Activated T-cell treated with anti-CD3 and anti-CD28 coated beads, Interleukin-2, amount 50 U/mL, for 4 hours (primary cell): Measurements from ENCODE around the gene PLAU. TPM values are rescaled to one million over a fixed set of nuclear protein-coding genes. Genes with fewer than 3 reads are reported as not detected.

Source experiments
- ATAC-seq, 2 donors: fragments of 200-7000 bp; cut with Tn5 transposase; one replicate each; pipeline ENCODE4 v1.10.0; 2021
- DNase-seq: peaks from one replicate; pipeline ENCODE4 v3.0.0-alpha.2; 2020
- H3K27me3 Mint-ChIP-seq: one replicate; pipeline ENCODE4 v1.8.0; 2021; ENCODE audit warnings: low read depth, mixed read lengths
- H3K36me3 Mint-ChIP-seq: one replicate; pipeline ENCODE4 v1.8.0; 2022; ENCODE audit warnings: mixed read lengths; ENCODE audit not compliant: insufficient read depth
- H3K4me1 Mint-ChIP-seq: one replicate; pipeline ENCODE4 v1.8.0; 2021; ENCODE audit warnings: low read depth, mixed read lengths
- H3K4me3 Mint-ChIP-seq: one replicate; pipeline ENCODE4 v1.8.0; 2021; ENCODE audit warnings: mild to moderate bottlenecking, moderate library complexity, mixed read lengths
- H3K9me3 Mint-ChIP-seq: one replicate; pipeline ENCODE4 v1.8.0; 2021; ENCODE audit warnings: mixed read lengths
- total RNA-seq, 3 donors: library from RNA; stranded (reverse); gene quantifications; one replicate each; pipeline ENCODE4 v1.2.1, GENCODE V29; 2021

PLAU gene
- total RNA-seq, 3 donors from 2014 or later: 0.82 to 1.1 (median 0.84) TPM

GRCh38 chr10:73932620-73933112, 21.7 kb downstream of the PLAU start:
- Mint-ChIP-seq H3K9me3 (no peaks in the 10 kb centered on the region), H3K4me3 (no peak overlapping the region), H3K4me1 (peaks cover 15% of the 10 kb centered on the region), H3K36me3 (no peaks in the 10 kb centered on the region), H3K27me3 (peaks cover 3% of the 10 kb centered on the region)
- no peak for DNase-seq
- ATAC-seq: peak; percentile 13 to 22

GRCh38 chr10:73934074-73934473, 23.1 kb downstream of the PLAU start:
- Mint-ChIP-seq H3K27me3 (peaks cover 1% of the 10 kb centered on the region), H3K9me3 (no peaks in the 10 kb centered on the region), H3K36me3 (no peaks in the 10 kb centered on the region), H3K4me1 (peaks cover 15% of the 10 kb centered on the region), H3K4me3 (no peak overlapping the region)
- DNase-seq (no peak), ATAC-seq (no peak)

GRCh38 chr10:73935895-73936294, 25.0 kb downstream of the PLAU start:
- Mint-ChIP-seq H3K4me3 (no peak overlapping the region), H3K36me3 (no peaks in the 10 kb centered on the region), H3K4me1 (peaks cover 18% of the 10 kb centered on the region), H3K27me3 (no peaks in the 10 kb centered on the region), H3K9me3 (no peaks in the 10 kb centered on the region)
- DNase-seq: no peak
- no peak for ATAC-seq

GRCh38 chr10:73937333-73938043, 26.6 kb downstream of the PLAU start:
- Mint-ChIP-seq H3K36me3 (no peaks in the 10 kb centered on the region), H3K9me3 (no peaks in the 10 kb centered on the region), H3K27me3 (no peaks in the 10 kb centered on the region), H3K4me1 (peaks cover 13% of the 10 kb centered on the region), H3K4me3 (no peak overlapping the region)
- no peak for DNase-seq
- no peak for ATAC-seq

- Mint-ChIP-seq H3K4me1 (peaks cover 8% of the 10 kb centered on the region), H3K27me3 (no peaks in the 10 kb centered on the region), H3K36me3 (no peaks in the 10 kb centered on the region), H3K9me3 (no peaks in the 10 kb centered on the region), H3K4me3 (peak overlapping the region; percentile 57)
- DNase-seq: peak; percentile 85
- peak; percentile 98 to 99 for ATAC-seq
Measured at GRCh38 chr10:73940634-73941221, 29.8 kb downstream of the PLAU start.

GRCh38 chr10:73941300-73941699, 30.4 kb downstream of the PLAU start:
- Mint-ChIP-seq H3K36me3 (no peaks in the 10 kb centered on the region), H3K4me1 (peaks cover 8% of the 10 kb centered on the region), H3K4me3 (peak overlapping the region; percentile 57), H3K9me3 (no peaks in the 10 kb centered on the region), H3K27me3 (no peaks in the 10 kb centered on the region)
- DNase-seq: no peak
- no peak for ATAC-seq

- Mint-ChIP-seq H3K27me3 (no peaks in the 10 kb centered on the region), H3K9me3 (no peaks in the 10 kb centered on the region), H3K36me3 (no peaks in the 10 kb centered on the region), H3K4me3 (no peak overlapping the region), H3K4me1 (peaks cover 8% of the 10 kb centered on the region)
- DNase-seq: no peak
- no peak for ATAC-seq
Measured at GRCh38 chr10:73944356-73945100, 33.6 kb downstream of the PLAU start.

- Mint-ChIP-seq H3K36me3 (no peaks in the 10 kb centered on the region), H3K9me3 (no peaks in the 10 kb centered on the region), H3K27me3 (no peaks in the 10 kb centered on the region), H3K4me3 (no peak overlapping the region), H3K4me1 (no peaks in the 10 kb centered on the region)
- no peak for DNase-seq
- no peak for ATAC-seq
Measured at GRCh38 chr10:73946253-73947145, 35.6 kb downstream of the PLAU start.

- H3K27me3 Mint-ChIP-seq: no peaks in the 10 kb centered on the region
- no peaks in the 10 kb centered on the region for H3K36me3 Mint-ChIP-seq
- DNase-seq (no peak), ATAC-seq (no peak)
- no peaks in the 10 kb centered on the region for H3K9me3 Mint-ChIP-seq
- no peak overlapping the region for H3K4me3 Mint-ChIP-seq
- H3K4me1 Mint-ChIP-seq: peaks cover 9% of the 10 kb centered on the region
Measured at GRCh38 chr10:73948947-73949633, 38.2 kb downstream of the PLAU start.

GRCh38 chr10:73950155-73950948, 39.4 kb downstream of the PLAU start:
- Mint-ChIP-seq H3K4me3 (no peak overlapping the region), H3K9me3 (no peaks in the 10 kb centered on the region), H3K36me3 (no peaks in the 10 kb centered on the region), H3K27me3 (no peaks in the 10 kb centered on the region), H3K4me1 (peaks cover 13% of the 10 kb centered on the region)
- no peak for ATAC-seq
- no peak for DNase-seq

- Mint-ChIP-seq H3K36me3 (no peaks in the 10 kb centered on the region), H3K4me1 (peaks cover 39% of the 10 kb centered on the region), H3K4me3 (no peak overlapping the region), H3K27me3 (no peaks in the 10 kb centered on the region), H3K9me3 (no peaks in the 10 kb centered on the region)
- ATAC-seq: no peak
- DNase-seq: no peak
Measured at GRCh38 chr10:73953665-73954064, 42.7 kb downstream of the PLAU start.

- Mint-ChIP-seq H3K9me3 (no peaks in the 10 kb centered on the region), H3K4me3 (no peak overlapping the region), H3K4me1 (peaks cover 49% of the 10 kb centered on the region), H3K36me3 (no peaks in the 10 kb centered on the region), H3K27me3 (no peaks in the 10 kb centered on the region)
- ATAC-seq: no peak
- no peak for DNase-seq
Measured at GRCh38 chr10:73954737-73955136, 43.8 kb downstream of the PLAU start.

- ATAC-seq (no peak), DNase-seq (no peak)
- H3K9me3 Mint-ChIP-seq: no peaks in the 10 kb centered on the region
- H3K4me3 Mint-ChIP-seq: no peak overlapping the region
- H3K27me3 Mint-ChIP-seq: no peaks in the 10 kb centered on the region
- H3K36me3 Mint-ChIP-seq: no peaks in the 10 kb centered on the region
- H3K4me1 Mint-ChIP-seq: peaks cover 56% of the 10 kb centered on the region
Measured at GRCh38 chr10:73955719-73956118, 44.8 kb downstream of the PLAU start.
